OCI-LY7 (cell line): ENCODE results near the gene FHDC1. TPM values are rescaled to one million over a fixed set of nuclear protein-coding genes. Genes with fewer than 3 reads are reported as not detected.

ENCODE experiments used
- BruUV-seq: library from RNA; stranded (reverse); fragments of 400-500 nt; replicated peaks from 2 replicates; lab custom pipeline; 2021; lab: Mats Ljungman, UMichigan
- CTCF ChIA-PET: fragments of 300-600 bp; sonication (Branson Sonifier 250); formaldehyde crosslinking; loops from one replicate; lab custom pipeline; 2022; ENCODE audit warnings: antibody characterized with exemption; ENCODE audit not compliant: unreplicated experiment; lab: Charles Lee
- POLR2A ChIA-PET: fragments of 300-600 bp; sonication (Branson Sonifier 250); formaldehyde crosslinking; loops from one replicate; lab custom pipeline; 2022; ENCODE audit warnings: antibody characterized with exemption; lab: Charles Lee
- DNase-seq: peaks from one replicate; pipeline ENCODE4 v3.0.0-alpha.2; 2015; ENCODE audit warnings: low spot score
- H2AFZ ChIP-seq: fragments of 200-600 bp; sonication (generic), shearing (Covaris generic); 2 replicates; pipeline ENCODE4 v1.6.1; 2014; ENCODE audit warnings: mild to moderate bottlenecking, antibody characterized with exemption, low read length, moderate library complexity
- H3K27ac ChIP-seq: fragments of 200-600 bp; sonication (generic); 2 replicates; pipeline ENCODE4 v1.5.1; 2014; ENCODE audit warnings: mixed run types, low read depth, mild to moderate bottlenecking, moderate library complexity, low read length, inconsistent platforms; ENCODE audit not compliant: poor library complexity, severe bottlenecking
- H3K36me3 ChIP-seq: fragments of 200-600 bp; sonication (generic); 2 replicates; pipeline ENCODE4 v1.6.1; 2014; ENCODE audit warnings: mild to moderate bottlenecking, antibody characterized with exemption, low read length, moderate library complexity, mixed read lengths; ENCODE audit not compliant: insufficient read depth
- H3K4me1 ChIP-seq: fragments of 200-600 bp; sonication (generic); 2 replicates; pipeline ENCODE4 v1.5.1; 2014; ENCODE audit warnings: mild to moderate bottlenecking, low read length; ENCODE audit not compliant: insufficient read depth, poor library complexity, severe bottlenecking
- H3K4me2 ChIP-seq: fragments of 200-600 bp; sonication (generic); 2 replicates; pipeline ENCODE4 v1.6.1; 2014; ENCODE audit warnings: mild to moderate bottlenecking, low read length
- H3K4me3 ChIP-seq: fragments of 200-600 bp; sonication (generic); 2 replicates; pipeline ENCODE4 v1.5.1; 2014; ENCODE audit warnings: mild to moderate bottlenecking, low read depth, low read length; ENCODE audit not compliant: poor library complexity, severe bottlenecking
- H3K79me2 ChIP-seq: fragments of 200-600 bp; sonication (generic); 2 replicates; pipeline ENCODE4 v1.6.1; 2016; ENCODE audit warnings: low read depth, mild to moderate bottlenecking, low read length, moderate library complexity, mixed read lengths; ENCODE audit not compliant: insufficient read depth
- H3K9me2 ChIP-seq: fragments of 200-600 bp; sonication (generic); 2 replicates; pipeline ENCODE4 v1.6.1; 2016; ENCODE audit warnings: mild to moderate bottlenecking, low read length, mixed read lengths; ENCODE audit not compliant: insufficient read depth
- H3K9me3 ChIP-seq: fragments of 200-600 bp; sonication (generic); 2 replicates; pipeline ENCODE4 v1.6.1; 2014; ENCODE audit warnings: mild to moderate bottlenecking, mixed run types, low read length, mixed read lengths
- H4K20me1 ChIP-seq: fragments of 200-600 bp; sonication (generic); 2 replicates; pipeline ENCODE4 v1.6.1; 2014; ENCODE audit warnings: mild to moderate bottlenecking, antibody characterized with exemption, low read length, moderate library complexity, mixed read lengths; ENCODE audit not compliant: insufficient read depth
- EZH2phosphoT487 ChIP-seq: fragments of 200-600 bp; sonication (generic); IDR thresholded peaks from 2 replicates; pipeline ENCODE4 v1.6.1; 2018; ENCODE audit warnings: low read depth, borderline replicate concordance, mild to moderate bottlenecking, mixed run types, antibody characterized with exemption, low read length, moderate library complexity, mixed read lengths
- intact Hi-C: fragments of 100-400 bp; cut with micrococcal nuclease; formaldehyde crosslinking; loops from one replicate; pipeline ENCODE4 v1.10.0; 2022; ENCODE audit not compliant: unreplicated experiment
- total RNA-seq, 2 experiments: library from RNA; depleted of rRNA in 1 of 2; stranded (reverse); fragments of >200 nt in 1 of 2; shearing (Covaris generic) in 1 of 2; gene quantifications; 2 replicates each; pipeline ENCODE4 v1.2.3, GENCODE V29; 2014 to 2022
- TF ChIP-seq, protein P1 (sequence below): fragments of 200-600 bp; sonication (generic); conservative IDR thresholded peaks from 2 replicates; pipeline ENCODE4 v1.5.1; 2014; ENCODE audit warnings: mild to moderate bottlenecking, antibody characterized with exemption, low read length, moderate library complexity, mixed read lengths

The FHDC1 gene
- total RNA-seq, 2 experiments from 2014 or later, result 0.04 to 0.13 TPM

DNA sequence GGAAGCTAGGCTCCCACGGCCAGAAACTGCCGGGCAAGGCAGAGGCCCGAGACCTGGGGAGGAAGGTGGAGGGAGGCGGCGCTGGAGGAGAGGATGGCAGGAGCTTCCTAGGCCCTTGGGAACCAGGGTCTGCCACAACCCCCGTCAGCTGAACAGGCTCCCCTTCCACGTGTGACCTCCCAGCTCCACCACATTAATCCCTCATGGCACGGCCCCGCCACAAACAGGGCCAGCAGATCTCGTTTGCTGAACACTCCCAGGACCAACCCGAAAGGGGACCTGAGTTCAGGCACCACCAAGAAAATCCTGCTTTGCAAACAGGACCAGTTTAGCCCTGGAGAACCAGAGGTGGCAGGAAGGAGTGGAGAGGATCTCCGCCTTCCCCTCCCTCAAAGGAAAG, 62.7 kb downstream of the FHDC1 start:
- POLR2A ChIA-PET, result no interaction called here
- BruUV-seq, result no TSS peak

DNA sequence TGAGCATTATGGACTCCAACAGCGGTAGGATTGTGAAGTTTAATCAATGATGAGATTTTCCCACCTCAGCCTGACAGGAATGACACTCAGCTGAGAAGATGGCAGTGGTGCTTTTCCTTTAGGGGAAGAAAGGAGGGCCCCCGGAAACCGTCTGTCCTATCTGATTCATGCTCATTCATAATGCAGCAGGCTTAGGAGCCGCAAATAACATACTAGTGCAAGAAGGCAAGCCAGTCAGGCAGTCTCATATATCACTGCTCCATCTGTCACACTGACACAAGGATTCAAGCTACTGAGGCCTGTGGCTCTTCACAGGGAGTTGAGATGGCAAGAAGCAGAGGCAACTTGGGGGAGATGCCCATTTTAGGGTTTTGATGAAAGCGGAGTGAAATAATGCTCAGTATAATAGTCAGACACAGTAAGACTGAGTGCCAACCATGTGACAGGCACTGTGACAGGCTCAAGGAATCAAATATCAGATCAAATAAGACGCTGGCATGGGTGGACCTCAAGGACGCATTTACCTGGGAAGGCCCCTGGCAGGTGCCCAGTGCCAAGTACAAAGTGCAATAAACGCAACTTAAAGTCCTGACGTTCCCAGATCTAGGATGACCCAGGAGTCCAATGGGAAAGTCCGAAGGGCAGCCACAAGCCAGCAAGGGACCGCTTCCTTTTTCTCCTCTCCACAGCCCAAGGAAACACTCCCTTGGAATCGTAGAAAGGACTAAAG, 63.4 kb downstream of the FHDC1 start:
- no peak overlapping the region for H2AFZ ChIP-seq
- H3K36me3 ChIP-seq, result no peaks in the 10 kb centered on the region
- no peaks in the 10 kb centered on the region for H3K9me3 ChIP-seq
- H3K27ac ChIP-seq, result no peak overlapping the region
- no peaks in the 10 kb centered on the region for H4K20me1 ChIP-seq
- H3K9me2 ChIP-seq, result no peaks in the 10 kb centered on the region
- POLR2A ChIA-PET, result no interaction called here
- DNase-seq, result no peak
- no peaks in the 10 kb centered on the region for H3K79me2 ChIP-seq
- no peak overlapping the region for H3K4me2 ChIP-seq
- CTCF ChIA-PET, result interaction anchor here (1.1 kb wide), 1 partner anchor 14 kb away, joined by 3 read pairs; no protein-coding TSS in a partner anchor
- no peaks in the 10 kb centered on the region for H3K4me1 ChIP-seq
- TF ChIP-seq, protein P1, sequence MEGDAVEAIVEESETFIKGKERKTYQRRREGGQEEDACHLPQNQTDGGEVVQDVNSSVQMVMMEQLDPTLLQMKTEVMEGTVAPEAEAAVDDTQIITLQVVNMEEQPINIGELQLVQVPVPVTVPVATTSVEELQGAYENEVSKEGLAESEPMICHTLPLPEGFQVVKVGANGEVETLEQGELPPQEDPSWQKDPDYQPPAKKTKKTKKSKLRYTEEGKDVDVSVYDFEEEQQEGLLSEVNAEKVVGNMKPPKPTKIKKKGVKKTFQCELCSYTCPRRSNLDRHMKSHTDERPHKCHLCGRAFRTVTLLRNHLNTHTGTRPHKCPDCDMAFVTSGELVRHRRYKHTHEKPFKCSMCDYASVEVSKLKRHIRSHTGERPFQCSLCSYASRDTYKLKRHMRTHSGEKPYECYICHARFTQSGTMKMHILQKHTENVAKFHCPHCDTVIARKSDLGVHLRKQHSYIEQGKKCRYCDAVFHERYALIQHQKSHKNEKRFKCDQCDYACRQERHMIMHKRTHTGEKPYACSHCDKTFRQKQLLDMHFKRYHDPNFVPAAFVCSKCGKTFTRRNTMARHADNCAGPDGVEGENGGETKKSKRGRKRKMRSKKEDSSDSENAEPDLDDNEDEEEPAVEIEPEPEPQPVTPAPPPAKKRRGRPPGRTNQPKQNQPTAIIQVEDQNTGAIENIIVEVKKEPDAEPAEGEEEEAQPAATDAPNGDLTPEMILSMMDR, result no peak
- no peak for TF ChIP-seq EZH2phosphoT487
- H3K4me3 ChIP-seq, result no peak overlapping the region
- intact Hi-C loops, result no loop called here
- no TSS peak for BruUV-seq

More for the DNA sequence above, 62.7 kb downstream of the FHDC1 start:
- Histone ChIP-seq H3K4me2 (no peak overlapping the region), H4K20me1 (no peaks in the 10 kb centered on the region), H3K9me2 (no peaks in the 10 kb centered on the region), H3K27ac (no peak overlapping the region), H2AFZ (no peak overlapping the region), H3K36me3 (no peaks in the 10 kb centered on the region), H3K4me1 (no peaks in the 10 kb centered on the region), H3K79me2 (no peaks in the 10 kb centered on the region), H3K4me3 (no peak overlapping the region), H3K9me3 (no peaks in the 10 kb centered on the region)
- CTCF ChIA-PET, result interaction anchor here (1.1 kb wide), 1 partner anchor 15 kb away, joined by 3 read pairs; no protein-coding TSS in a partner anchor
- no peak for DNase-seq
- intact Hi-C loops, result no loop called here
- no peak for TF ChIP-seq EZH2phosphoT487
- TF ChIP-seq, protein P1, result no peak

DNA sequence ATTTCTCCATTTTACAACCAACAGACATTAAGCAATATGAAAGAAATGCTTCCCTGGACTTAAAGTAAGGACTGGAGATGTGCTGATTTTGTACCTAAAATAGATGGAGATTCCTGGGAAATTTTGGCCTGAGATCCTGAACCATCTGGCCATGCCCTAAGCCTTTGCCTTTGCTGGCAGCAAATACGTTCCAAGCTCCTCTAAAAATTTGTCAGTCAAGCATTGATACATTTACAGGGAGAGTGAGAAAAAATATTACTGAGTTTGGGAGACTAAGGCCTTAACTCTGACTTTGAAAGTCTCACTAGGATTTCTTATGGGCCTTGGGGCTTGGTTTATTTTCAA, 63.9 kb downstream of the FHDC1 start:
- H3K4me3 ChIP-seq, result no peak overlapping the region
- intact Hi-C loops, result no loop called here
- no peak for DNase-seq
- POLR2A ChIA-PET, result no interaction called here
- no peak overlapping the region for H3K4me2 ChIP-seq
- H3K9me3 ChIP-seq, result no peaks in the 10 kb centered on the region
- CTCF ChIA-PET, result no interaction called here
- H3K4me1 ChIP-seq, result no peaks in the 10 kb centered on the region
- H2AFZ ChIP-seq, result no peak overlapping the region
- no peaks in the 10 kb centered on the region for H4K20me1 ChIP-seq
- no peaks in the 10 kb centered on the region for H3K36me3 ChIP-seq
- TF ChIP-seq EZH2phosphoT487, result no peak
- TF ChIP-seq, protein P1, result no peak
- no peak overlapping the region for H3K27ac ChIP-seq
- BruUV-seq, result no TSS peak
- H3K9me2 ChIP-seq, result no peaks in the 10 kb centered on the region
- no peaks in the 10 kb centered on the region for H3K79me2 ChIP-seq
